ENCODE measurements around the gene SRRM1. TPM values are rescaled to one million over a fixed set of nuclear protein-coding genes. Genes with fewer than 3 reads are reported as not detected.

The SRRM1 gene
- total RNA-seq, 1 donor from 2014 or later = 58.4 TPM

Other genes with a start within 250 kb of the SRRM1 start
- 7.5 and 12.8 TPM in 2 replicates for gene STPG1, start 229.5 kb upstream of the SRRM1 start, total RNA-seq
- gene NIPAL3, start 227.5 kb upstream of the SRRM1 start, total RNA-seq = 42.0 and 45.0 TPM in 2 replicates
- 20.3 and 24.4 TPM in 2 replicates for gene RCAN3, start 140.5 kb upstream of the SRRM1 start, total RNA-seq
- gene NCMAP, start 87.2 kb upstream of the SRRM1 start, total RNA-seq = 1.2 and 1.5 TPM in 2 replicates
- 224 and 227 TPM in 2 replicates for gene CLIC4, start 102.1 kb downstream of the SRRM1 start, total RNA-seq

Measured in kidney epithelial cell (primary cell).